Activated gamma-delta T cell (primary cell): ENCODE measurements around the gene PKIB.
"Not testable (repeated sequence)": the region's sequence is repeated elsewhere in the genome, so short reads cannot be mapped to it uniquely, and the experiment has no call there.

Source experiments
- DNase-seq: peaks from one replicate; lab custom pipeline; 2025; lab: John Stamatoyannopoulos, UW

PKIB gene

GRCh38 chr6:122620902-122621301 is 10.7 kb downstream of the PKIB start:
- no peak for DNase-seq

DNA sequence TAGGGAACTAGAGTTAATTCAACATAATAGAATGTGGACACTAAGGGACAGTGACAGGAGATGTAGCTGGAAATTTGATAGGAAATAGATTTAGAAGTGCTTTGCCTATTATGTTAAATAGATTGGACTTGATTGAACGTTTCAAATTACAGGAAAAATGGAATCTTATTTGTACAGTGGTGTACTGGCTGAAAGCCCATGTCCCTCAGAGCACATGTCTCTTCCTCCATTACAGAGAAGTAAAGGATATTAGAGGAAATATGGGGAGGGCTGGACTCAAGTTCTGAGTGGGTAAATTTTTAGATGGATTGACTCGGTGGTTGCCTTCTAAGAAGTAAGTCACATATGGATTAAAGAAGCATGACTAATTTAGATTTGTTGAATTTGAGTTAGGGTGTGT is 11.4 kb downstream of the PKIB start:
- DNase-seq, result no peak

- no peak for DNase-seq
Observed at GRCh38 chr6:122622479-122622878, 12.3 kb downstream of the PKIB start.

GRCh38 chr6:122623279-122623678 is 13.1 kb downstream of the PKIB start:
- no peak for DNase-seq

- no peak for DNase-seq
Observed at GRCh38 chr6:122624853-122625252, 14.6 kb downstream of the PKIB start.

DNA sequence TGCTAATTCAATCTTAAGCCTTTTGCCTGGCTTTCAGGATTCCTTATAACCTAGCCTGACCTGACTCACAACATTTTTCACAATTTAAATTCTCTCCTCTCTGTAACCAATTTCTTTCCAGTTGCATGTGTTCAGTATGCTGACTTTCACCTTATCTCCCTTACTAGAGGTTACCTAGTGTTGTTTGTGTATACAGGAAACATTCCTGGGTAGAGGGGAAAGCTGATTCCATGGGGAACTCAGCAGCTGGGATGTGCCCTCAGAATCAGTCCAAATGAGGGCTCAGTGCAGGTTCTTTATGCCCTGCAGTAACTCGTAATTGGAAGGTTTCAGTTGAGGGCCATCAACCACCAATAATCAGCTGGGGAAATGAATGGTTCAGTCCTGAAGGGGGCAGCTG is 18.5 kb downstream of the PKIB start:
- no peak for DNase-seq

GRCh38 chr6:122631571-122632249 is 21.5 kb downstream of the PKIB start:
- DNase-seq, result no peak

DNA sequence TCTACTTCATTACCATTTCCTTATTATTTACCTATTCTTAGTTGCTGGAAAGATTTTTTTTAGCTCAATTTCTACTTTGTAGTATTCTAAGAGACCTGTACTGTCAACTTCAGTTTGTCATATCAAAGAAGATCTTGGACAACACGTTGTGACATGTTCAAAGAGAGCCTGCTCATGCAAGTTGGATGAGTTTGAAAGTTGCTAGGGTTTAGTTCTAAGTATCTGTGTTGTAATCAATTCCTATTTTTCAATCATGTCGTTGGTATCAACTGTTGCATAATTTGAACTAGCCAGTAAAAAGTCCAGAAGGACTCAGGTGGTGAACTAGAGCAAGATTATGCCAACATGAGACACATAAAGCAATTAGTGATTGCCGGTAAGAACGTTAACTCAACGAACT is 30.2 kb downstream of the PKIB start:
- DNase-seq, result no peak

DNA sequence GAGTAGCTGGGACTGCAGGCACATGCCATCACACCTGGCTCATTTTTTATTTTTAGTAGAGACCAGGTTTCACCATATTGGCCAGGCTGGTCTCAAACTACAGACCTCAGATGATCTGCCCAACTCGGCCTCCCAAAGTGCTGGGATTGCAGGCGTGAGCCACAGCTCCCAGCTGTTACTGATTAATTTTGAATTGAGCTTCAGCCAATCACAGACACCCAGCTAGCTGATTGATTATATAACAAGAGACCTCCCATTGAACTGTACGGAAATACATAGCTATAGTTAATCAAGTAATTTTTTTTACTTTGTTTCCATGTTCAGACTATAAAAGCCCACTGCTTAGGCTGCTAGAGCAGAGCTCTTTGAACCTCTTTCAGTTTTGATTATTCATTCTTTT is 31.6 kb downstream of the PKIB start:
- DNase-seq, result no peak

DNA sequence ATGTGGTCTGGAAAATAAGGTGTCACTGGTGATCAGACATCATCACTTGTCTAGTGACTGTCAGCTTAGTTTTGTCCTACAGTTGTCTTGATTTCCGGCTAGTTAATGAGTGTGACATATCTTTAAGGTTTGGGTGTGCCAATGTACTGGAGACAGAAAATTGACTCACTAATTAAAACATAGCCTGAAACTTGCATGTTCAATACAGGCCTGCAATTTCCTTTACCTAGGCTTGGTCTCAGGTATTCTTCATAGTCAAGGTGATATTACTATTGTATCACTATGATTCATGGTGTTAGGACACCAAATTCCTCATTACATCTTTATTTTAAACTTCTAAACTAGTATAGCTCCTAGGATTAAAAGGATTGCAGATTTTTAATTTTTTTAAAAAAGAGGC is 32.4 kb downstream of the PKIB start:
- not testable (repeated sequence) for DNase-seq

DNA sequence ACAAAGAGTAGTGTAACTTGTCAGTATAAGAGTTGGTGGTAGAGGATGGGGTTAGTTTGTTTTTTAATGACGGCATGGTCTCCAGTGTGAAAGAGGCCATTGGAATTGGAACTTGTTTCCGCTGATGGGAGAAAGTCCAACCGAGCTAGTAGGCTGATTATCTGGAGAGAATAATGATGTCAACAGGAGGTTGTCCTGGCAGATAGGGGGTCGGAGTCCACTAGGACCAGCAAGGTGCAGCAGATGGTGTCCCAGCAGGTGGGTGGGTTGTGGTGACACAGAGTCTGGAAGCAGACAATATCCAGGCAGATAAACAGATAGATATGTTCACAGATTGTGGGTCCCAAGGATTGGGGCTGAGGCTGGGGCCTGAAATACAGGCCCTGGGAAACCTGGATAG is 35.1 kb downstream of the PKIB start:
- no peak for DNase-seq

GRCh38 chr6:122647765-122648164 is 37.6 kb downstream of the PKIB start:
- no peak for DNase-seq

- DNase-seq, result no peak
Observed at GRCh38 chr6:122648726-122649125, 38.5 kb downstream of the PKIB start.

DNA sequence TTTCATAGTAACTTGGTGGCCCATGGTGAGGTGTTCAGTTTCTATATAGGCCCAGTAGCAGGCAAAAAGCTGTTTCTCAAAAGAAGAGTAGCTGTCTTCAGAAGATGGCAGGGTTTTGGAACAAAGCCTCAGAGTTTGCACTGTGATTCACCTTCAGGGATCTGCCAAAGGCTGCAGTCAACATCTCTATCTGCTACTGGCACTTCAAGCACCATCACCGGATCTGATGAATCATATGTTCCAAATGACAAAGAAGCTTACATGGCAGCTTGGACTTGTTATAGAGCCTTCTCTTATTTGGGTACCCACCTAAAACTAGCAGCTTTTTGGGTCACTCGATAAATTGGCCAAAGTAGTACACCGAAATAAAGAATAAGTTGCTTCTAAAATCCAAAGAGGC is 39.5 kb downstream of the PKIB start:
- no peak for DNase-seq

- no peak for DNase-seq
Observed at GRCh38 chr6:122650403-122650802, 40.2 kb downstream of the PKIB start.

DNA sequence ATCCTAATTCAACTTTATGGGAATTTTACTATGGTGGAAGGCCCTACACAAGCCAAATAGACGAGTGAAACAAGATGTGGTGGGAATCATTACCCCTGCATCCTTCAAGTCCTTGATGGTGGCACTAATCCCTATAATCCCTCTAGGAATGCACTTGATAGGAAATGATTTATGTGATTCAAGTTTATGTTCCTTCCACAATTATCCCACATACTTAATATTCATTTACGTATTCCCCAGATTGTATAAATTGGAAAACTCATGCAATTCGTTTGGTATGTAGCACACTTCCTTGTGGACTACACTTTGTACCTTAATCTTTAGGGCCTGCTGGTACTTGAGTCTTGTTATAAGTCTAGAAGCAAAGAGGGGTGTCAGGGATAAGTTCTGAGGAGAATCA is 40.8 kb downstream of the PKIB start:
- DNase-seq, result no peak

DNA sequence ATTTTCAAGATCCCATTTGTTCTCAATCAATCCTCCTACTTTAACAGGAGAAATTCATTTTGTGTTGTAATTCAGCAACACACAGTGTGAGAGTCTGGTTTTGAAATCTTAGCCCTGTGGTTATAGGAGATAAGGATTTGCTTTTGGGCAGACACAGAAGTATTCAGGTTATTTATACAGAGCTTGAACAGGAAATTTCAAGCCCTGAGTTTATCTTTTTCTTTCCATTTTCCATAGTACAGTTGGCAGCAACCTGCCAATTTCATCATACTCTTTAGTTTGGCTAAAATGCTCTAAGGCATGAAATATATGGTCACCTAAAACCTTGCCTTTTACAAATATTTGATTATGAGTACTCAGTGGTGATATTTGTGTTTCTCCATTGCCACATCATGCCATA is 41.4 kb downstream of the PKIB start:
- DNase-seq, result no peak

DNA sequence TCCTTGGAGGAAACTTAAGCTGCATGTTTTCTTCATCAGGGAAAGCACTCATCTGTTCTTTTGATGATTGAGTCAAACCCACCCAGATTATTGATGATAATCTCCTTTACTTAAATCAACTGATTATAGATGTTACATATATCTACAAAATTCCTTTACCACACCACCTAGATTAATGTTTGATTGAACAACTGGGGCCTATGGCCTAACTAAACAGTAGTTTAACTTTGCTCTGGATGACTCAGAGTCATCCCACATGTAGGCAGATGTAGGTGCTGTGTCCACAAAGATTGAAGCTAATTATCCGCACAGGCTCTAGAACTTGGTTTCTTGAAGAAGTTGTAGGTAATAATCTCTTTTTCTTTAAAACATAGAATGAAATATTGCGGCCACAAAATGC is 42.2 kb downstream of the PKIB start:
- no peak for DNase-seq

DNA sequence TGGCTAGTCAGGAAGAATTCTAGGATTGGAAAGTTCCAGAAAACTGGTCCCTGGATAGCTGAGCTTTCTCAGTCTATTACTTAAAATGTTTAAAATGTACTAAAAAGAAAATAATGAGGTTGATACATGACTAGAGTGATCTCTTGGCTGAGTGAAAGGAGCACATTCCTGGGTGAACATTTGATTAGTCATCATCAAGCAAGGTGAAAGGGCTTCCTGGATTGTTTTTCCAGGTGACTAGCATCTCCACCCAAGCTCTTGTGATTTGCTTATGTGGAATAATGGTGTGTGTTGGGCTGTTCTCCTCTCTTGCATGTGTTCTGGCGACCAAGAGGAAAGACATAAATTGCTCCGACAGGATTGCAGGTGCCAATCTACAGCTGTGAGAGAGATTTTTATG is 42.9 kb downstream of the PKIB start:
- DNase-seq, result no peak

DNA sequence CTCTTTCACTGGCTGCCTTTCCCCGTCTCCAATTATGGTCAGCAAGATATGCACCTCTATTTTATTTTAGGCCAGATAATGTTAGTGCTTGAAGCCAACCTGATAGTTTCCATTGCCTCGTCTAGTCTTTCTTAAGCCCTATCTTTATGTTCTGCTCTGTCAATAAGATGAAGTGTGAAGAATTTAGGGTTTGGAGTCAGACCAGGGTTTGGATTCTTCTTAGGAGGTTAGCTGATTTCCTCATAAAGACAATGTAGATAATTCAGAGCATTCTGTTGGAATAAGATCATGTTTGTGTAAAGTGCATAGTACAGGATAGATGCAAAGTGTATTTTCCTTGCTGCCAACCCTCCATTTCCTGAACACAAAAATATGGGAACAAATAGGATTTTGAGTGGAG is 43.8 kb downstream of the PKIB start:
- no peak for DNase-seq

GRCh38 chr6:122657601-122658000 is 47.4 kb downstream of the PKIB start:
- DNase-seq, result no peak

DNA sequence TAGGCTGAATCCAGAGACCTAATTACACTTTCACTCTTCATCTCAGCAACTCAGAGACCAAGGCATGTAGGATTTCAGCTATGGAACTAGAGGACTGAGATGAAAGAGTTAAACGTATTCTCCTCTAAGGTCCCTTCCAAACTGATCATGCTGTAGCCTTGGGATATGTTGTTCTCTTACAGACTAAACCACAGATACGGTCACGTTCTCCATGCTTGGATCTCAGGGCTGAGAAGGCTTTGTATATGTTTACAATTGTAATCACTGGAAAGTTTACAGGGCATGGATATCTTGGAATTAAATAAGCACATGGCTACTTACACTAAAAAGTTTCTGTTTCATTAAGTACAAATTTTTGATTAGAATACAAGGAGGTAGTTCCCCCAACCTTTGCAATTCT is 50.1 kb downstream of the PKIB start:
- no peak for DNase-seq

- DNase-seq, result no peak
Observed at GRCh38 chr6:122663981-122664380, 53.8 kb downstream of the PKIB start.

DNA sequence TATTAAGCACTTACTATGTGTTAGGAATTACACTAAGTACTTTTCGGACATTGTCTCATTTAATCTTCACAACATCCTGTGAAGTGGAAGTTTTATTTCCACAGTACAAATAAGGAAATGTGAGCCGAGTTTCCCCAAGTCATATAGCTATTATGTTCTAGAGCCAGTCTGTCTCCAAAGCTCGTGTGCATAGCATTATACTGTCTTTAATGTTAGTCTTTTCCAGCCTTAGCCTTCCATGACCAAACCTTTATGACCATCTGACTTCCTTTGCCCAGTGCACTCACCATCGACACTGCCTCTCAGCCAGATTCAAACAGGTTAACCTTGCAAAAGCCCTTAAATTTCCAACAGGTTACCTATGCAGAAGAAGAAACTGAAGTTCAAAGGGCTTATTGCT is 55.7 kb downstream of the PKIB start:
- DNase-seq, result no peak

DNA sequence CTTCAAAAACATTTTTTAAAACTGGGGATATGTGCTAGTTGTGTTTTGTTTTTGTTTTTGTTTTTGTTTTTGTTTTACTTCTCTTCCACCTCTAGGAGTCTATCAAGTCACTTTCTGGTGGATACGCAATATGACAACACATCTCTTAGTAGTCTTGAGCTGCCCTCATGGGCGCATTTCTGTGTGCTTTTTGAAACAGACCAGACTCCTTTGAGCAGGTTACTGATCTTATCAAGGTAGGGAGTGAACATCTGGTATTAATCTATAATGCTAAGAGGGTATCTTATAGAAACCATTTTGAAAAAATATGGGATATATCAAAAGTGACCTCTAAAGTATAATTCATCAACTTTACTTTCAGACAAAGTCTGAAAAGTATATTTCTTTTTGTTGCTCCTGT is 56.2 kb downstream of the PKIB start:
- no peak for DNase-seq
